Measurements from ENCODE around the gene TMCC1. TPM values are rescaled to one million over a fixed set of nuclear protein-coding genes. Genes with fewer than 3 reads are reported as not detected.

The TMCC1 gene
- polyA plus RNA-seq, 1 of the 3 experiments (the other 2 are of a cell fraction), result 7.2 TPM

- no peaks in the 10 kb centered on the region for H3K36me3 ChIP-seq (replicated peaks in 1 of 2; ENCODE audit: control insufficient read depth in 1 of 2, insufficient read depth in 2 of 2, low read length in 1 of 2)
- CTCF ChIA-PET, result no interaction called here
Measured at GRCh38 chr3:129913618-129914017, 20.1 kb upstream of the TMCC1 start.

More at GRCh38 chr3:129913618-129914017, 20.1 kb upstream of the TMCC1 start:
- Histone ChIP-seq H3K79me2 (ENCODE audit: insufficient read depth) (no peaks in the 10 kb centered on the region), H3K4me2 (no peak overlapping the region), H3K4me3 (ENCODE audit: low read depth in 2 of 2, low read length in 1 of 2) (no peak overlapping the region), H3F3A (replicated peaks; ENCODE audit: insufficient read depth) (no peaks in the 10 kb centered on the region), H3K9me3 (peaks cover 7% of the 10 kb centered on the region), H2AFZ (ENCODE audit: low read depth) (no peak overlapping the region), H3K9ac (no peak overlapping the region), H3K27ac (ENCODE audit: low read depth in 2 of 2, low read length in 1 of 2) (no peak overlapping the region), H3K9me2 (no peaks in the 10 kb centered on the region), H3K4me1 (ENCODE audit: control insufficient read depth in 1 of 2, insufficient read depth in 2 of 2, low read depth in 1 of 2, low read length in 1 of 2) (no peaks in the 10 kb centered on the region; a peak in 1 of 4 replicates), H3K27me3 (ENCODE audit: insufficient read depth) (no peaks in the 10 kb centered on the region), H4K20me1 (ENCODE audit: insufficient read depth) (no peaks in the 10 kb centered on the region)
- POLR2A ChIA-PET, result no interaction called here
- WGBS (ENCODE audit: low lambda C conversion rate), result 46% methylated on average over 3 of the region's 3 CpGs
- TF ChIP-seq TEAD4 (IDR thresholded peaks at IDR 0.05; ENCODE audit: borderline replicate concordance, insufficient read depth), result no peak
- TF ChIP-seq PBX3 (IDR thresholded peaks at IDR 0.05), result no peak
- no peak for TF ChIP-seq RCOR1 (IDR thresholded peaks at IDR 0.05; ENCODE audit: low read length)
- no peak for TF ChIP-seq NFIC (IDR thresholded peaks at IDR 0.05; ENCODE audit: borderline replicate concordance)
- TF ChIP-seq SIN3A (IDR thresholded peaks at IDR 0.05; ENCODE audit: borderline replicate concordance, low read depth, low read length), result no peak
- TF ChIP-seq IRF3 (IDR thresholded peaks at IDR 0.05; ENCODE audit: low read depth, low read length), result no peak
- TF ChIP-seq EP300 (IDR thresholded peaks at IDR 0.05; ENCODE audit: borderline replicate concordance in 1 of 2, low read depth in 1 of 2, low read length in 1 of 2), result no peak
- no peak for TF ChIP-seq ELF1 (IDR thresholded peaks at IDR 0.05)
- no peak for TF ChIP-seq MEF2A (IDR thresholded peaks at IDR 0.05; ENCODE audit: borderline replicate concordance, low read depth)
- TF ChIP-seq TAF1 (IDR thresholded peaks at IDR 0.05; ENCODE audit: borderline replicate concordance, low read depth, low read length), result no peak
- TF ChIP-seq USF2 (IDR thresholded peaks at IDR 0.05; ENCODE audit: borderline replicate concordance, low read depth, low read length), result no peak
- TF ChIP-seq RAD21 (IDR thresholded peaks at IDR 0.05; ENCODE audit: low read length), result no peak
- TF ChIP-seq ZBTB33 (IDR thresholded peaks at IDR 0.05; ENCODE audit: borderline replicate concordance, low read depth), result no peak
- TF ChIP-seq CHD2 (IDR thresholded peaks at IDR 0.05; ENCODE audit: low read length, partially characterized antibody), result no peak
- TF ChIP-seq POLR2AphosphoS5 (IDR thresholded peaks at IDR 0.05; ENCODE audit: low read depth, low read length), result no peak
- TF ChIP-seq SMC3 (IDR thresholded peaks at IDR 0.05; ENCODE audit: low read depth, low read length), result no peak
- TF ChIP-seq MAX (IDR thresholded peaks at IDR 0.05; ENCODE audit: low read depth), result no peak
- DNase-seq, result no peak
